SKM-1 treated with dmso at 0.1 percent for 144 hours (cell line): ENCODE results near the gene MICU2.

ENCODE experiments used
- DNase-seq: peaks from one replicate; lab custom pipeline; 2025; ENCODE audit not compliant: unreplicated experiment; lab: John Stamatoyannopoulos, UW

Gene MICU2

GRCh38 chr13:21504379-21504778, 99.6 kb downstream of the MICU2 start:
- no peak for DNase-seq

GRCh38 chr13:21501686-21502085, 102.3 kb downstream of the MICU2 start:
- no peak for DNase-seq

- no peak for DNase-seq
These were observed 117.6 kb downstream of the MICU2 start for GRCh38 chr13:21486322-21486721.

GRCh38 chr13:21483748-21484147, 120.2 kb downstream of the MICU2 start:
- DNase-seq: no peak

- DNase-seq: no peak
These were observed 122.6 kb downstream of the MICU2 start for GRCh38 chr13:21481359-21481758.

DNA sequence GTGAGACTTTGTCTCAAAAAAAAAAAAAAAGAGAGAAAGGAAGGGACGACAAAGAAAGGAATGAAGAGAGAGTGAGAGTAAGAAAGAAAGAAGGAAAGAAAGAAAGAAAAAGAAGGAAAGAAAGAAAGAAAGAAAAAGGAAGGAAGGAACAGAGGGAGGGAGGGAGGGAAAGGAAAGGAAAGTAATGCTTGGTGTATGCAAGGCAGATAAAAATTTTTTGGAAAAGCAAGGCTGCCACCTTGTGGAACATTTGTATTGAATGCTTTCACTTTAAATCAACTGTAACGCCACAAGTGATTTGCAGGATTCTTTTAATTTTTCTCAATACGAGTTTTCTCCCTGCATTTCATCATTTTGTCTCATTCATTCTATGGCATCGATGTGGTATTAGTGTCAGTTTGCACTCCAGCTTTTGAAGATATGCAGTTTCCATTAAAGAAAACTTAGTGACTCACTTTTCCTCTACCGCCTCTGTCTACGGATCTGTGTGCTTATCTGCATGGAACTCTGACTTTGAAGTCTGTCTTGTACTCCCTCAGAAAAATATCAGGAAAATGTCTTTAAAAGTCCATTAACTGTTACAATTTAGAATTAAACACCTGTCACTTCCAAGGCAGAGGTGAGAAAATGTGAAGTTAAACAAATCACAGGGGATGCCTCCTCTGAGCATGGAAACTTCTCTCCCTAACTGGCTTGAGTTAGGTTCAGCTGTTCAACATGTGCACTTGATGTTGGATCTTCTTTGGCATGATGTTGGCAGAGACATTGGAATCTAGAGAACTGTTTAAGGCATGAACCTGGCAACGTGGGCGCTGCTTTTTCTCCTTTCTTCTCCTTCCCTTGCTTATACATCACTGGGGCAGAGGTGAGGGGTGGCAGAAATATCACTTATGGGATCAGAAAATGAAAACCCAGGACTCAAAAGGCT, 124.8 kb downstream of the MICU2 start:
- DNase-seq: peak; percentile 52

GRCh38 chr13:21476893-21477472, 127.0 kb downstream of the MICU2 start:
- peak; percentile 78 for DNase-seq

- DNase-seq: no peak
These were observed 128.9 kb downstream of the MICU2 start for GRCh38 chr13:21475115-21475514.

GRCh38 chr13:21470785-21471184, 133.2 kb downstream of the MICU2 start:
- DNase-seq: no peak

DNA sequence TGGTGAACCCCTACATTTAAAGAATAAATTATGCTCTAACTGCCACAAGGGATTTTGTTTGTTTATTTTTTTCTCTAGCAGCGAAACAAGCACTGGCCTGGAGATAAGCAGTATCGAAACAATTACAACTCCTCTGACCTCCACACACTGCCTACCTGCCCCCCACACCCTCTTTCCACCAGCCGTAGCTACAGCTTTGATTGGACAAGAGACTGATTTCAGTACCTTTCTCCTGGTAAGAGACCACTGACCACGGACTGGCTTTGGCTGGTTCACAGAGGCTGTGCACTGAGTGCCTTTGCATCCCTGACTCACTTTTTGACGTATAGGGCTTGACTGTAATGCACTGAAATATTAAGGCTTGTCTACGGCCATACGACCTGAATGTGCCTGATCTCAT, 137.4 kb downstream of the MICU2 start:
- no peak for DNase-seq

DNA sequence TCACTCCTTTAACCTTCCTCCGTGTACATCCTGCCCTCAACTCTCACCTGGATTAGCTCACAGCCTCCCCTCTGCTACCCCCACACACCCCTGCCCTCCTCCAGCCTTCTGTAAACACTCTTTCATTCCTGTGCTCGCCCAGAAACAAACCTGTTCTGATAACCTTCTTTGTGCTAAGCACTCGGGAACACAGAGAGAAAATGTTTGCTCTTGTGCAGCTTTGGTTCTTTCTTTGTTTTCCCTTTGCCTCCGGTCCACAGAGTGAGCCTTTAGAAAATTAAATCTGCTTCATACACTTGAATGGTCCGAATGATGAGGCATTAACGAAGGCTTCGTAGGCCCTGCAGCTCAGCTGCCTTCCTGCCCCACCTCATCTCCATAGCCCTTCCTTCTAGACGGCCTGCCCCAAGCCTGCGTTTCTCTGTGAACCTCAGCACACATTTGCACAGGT, 138.2 kb downstream of the MICU2 start:
- no peak for DNase-seq

- no peak for DNase-seq
These were observed 140.5 kb downstream of the MICU2 start for GRCh38 chr13:21463424-21463823.

DNA sequence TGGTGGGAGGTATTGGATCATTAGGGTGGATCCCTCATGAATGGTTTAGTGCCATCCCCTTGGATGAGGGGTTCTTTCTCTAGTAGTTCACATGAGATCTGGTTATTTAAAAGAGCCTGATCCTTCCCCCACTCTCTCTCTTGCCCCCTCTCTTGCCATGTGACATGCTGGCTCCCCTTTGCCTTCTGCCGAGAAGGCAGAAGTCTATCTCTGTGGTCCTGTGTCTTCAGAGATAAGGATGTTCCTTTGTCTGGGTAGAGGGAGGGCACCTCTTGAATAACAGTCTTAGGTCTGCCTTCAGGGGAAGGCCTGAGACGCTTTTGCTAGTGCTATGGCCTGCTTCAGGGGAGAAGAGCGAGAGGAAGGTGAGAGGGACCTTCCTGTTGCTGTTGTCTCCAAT, 142.8 kb downstream of the MICU2 start:
- no peak for DNase-seq

DNA sequence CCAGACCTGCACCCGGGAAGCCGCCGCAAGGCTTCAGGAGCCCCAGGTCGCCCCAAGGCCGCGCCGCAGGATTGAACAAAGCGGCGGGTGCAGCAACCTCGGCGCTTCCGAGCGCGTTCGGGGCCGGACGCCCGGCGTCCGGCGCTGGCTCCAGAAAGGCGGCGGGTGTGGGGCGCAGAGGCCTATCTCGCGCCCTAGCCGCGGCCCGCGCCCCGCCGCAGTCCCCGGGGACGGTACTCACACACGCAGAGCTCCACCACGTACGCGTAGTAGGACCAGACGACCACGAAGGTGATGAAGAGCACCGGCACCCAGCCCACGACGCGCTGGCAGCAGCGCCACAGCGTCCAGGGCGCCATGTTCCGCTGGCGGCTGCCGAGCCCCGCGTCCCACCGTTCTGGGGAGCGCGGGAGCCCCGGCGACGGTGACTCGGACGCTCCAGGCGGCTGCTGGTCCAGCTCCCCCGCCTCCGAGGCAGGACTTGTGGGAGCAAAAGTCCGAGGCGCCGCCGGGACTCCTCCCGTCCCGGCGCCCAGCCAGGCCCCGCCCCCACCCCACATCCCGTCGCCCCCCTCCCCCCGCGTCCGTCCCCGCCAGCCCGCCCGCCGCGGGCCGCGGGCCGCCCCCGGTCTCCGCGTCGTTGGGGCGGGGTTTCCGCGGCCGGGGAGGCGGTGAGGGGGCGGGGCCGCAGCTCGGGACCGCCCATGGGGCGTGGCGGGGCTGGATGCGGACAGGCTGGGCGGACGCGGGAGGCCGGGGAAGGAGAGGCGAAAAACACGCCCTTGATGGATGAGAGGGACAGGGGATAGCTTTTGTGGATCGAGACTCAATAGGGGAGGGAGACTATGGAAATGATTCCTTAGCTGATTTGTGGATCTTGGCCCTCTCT, 144.9 kb downstream of the MICU2 start, which contains the start of gene ZDHHC20:
TSS of gene ZDHHC20 (minus strand) at position 491 of the 889 bp plus-strand sequence. CDS start at position 359, 132 bp downstream.
- peak; percentile 59 for DNase-seq

- no peak for DNase-seq
These were observed 145.5 kb downstream of the MICU2 start for GRCh38 chr13:21458451-21458812.

DNA sequence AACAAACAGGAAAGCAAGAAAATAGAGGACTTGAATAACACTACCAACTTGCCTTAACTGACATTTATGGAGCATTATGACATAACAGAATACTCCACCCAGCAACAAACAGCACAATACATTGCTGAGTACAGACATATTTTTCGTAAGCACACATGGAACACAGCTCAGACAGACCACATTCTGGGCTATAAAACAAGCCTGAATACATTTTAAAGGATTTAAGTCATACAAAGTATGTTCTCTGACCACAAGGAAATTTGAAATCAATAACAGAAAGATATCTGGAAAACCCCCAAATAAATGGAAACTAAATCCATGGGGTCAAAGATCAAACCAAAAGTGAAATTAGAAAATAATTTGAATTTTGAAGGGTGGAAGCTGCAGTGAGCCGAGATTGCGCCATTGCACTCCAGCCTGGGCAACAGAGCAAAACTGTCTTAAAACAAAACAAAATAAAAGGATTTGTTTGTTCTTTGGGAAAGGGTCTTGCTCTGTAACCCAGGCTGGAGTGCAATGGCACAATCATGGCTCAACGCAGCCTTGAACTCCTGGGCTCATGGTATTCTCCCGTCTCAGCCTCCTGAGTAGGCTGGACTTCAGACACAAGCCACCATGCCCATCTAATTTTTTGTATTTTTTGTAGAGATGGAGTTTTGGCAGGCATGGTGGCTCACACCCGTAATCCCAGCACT, 150.4 kb downstream of the MICU2 start:
- DNase-seq: no peak

DNA sequence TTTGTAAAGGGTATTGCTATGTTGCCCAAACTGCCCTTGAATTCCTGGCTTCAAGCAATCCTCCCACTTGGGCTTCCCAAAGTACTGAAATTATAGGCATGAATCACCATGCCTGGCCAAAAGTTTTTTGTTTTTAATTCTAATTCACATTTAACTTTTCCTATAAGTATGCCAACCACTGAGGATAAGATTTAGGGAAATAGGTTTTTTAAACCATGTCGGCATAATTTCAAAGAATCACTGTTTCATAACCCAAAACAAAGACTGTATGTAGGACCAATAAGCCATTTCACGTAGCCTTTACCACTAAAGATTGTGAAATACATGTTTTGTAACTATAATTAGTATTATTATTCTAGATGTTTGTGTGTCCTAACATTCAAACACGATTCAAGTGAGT, 153.0 kb downstream of the MICU2 start:
- no peak for DNase-seq

DNA sequence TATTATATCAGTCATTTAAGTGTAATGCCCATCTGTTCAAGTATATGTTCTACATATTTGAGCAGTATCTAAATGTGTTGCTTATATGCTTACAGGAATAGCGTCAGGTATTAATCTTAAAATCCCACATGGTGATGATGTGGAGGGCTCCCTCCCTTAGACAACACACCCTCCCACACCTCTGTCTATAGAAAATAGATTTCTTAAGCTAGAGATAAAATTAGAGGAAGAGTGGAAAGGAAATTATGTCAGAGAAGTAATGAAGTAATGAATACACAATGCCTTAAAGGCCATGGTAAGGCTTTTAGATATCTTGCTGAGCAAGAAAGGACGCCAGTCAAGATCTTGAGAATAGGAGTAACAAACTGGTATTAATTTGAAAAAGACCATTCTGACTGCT, 157.3 kb downstream of the MICU2 start:
- DNase-seq: no peak

GRCh38 chr13:21445759-21446158, 158.2 kb downstream of the MICU2 start:
- DNase-seq: no peak

DNA sequence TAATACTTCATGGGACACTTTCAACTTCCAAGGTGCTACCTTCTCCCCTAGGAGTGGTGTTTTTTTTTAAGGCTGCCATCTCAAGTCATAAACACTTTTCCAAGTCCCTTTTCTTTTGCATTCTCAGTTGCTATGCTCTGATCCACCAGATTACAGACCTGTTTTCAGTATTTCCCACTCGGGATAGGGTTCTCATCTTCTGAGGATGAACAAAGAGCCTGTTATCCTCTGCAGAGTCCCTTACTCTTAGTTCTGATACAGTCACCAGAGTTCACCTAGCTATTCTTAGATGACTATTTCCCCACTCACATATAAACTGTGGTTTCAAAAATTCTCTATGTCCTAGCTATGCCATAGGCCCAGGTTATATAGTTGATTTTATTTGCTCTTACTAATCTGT, 160.8 kb downstream of the MICU2 start:
- no peak for DNase-seq
